PC-9 (cell line): ENCODE results near the gene AKT1.

Experiments used
- CTCF ChIP-seq: fragments of 200-600 bp; sonication (generic); conservative IDR thresholded peaks from 2 replicates; pipeline ENCODE4 v1.6.1; 2017; ENCODE audit warnings: mixed run types, antibody characterized with exemption, mild to moderate bottlenecking, moderate library complexity
- EZH2 ChIP-seq: fragments of 200-600 bp; sonication (generic); IDR thresholded peaks from 2 replicates; pipeline ENCODE4 v1.8.0; 2017; ENCODE audit warnings: antibody characterized with exemption, low read depth

- TF ChIP-seq CTCF (no peak), EZH2 (no peak)
These were observed 12.9 kb upstream of the AKT1 start for GRCh38 chr14:104808456-104808855.
